Endodermal cell (in vitro differentiated cells): ENCODE measurements around the gene HSFX2. TPM values are rescaled to one million over a fixed set of nuclear protein-coding genes. Genes with fewer than 3 reads are reported as not detected.
"Not testable (repeated sequence)": the region's sequence is repeated elsewhere in the genome, so short reads cannot be mapped to it uniquely, and the experiment has no call there.

Source experiments
- DNase-seq: peaks from one replicate; pipeline ENCODE4 v3.0.0-alpha.2; 2017
- H3K27ac ChIP-seq: 2 replicates; pipeline ENCODE4 v1.5.1; 2013; ENCODE audit warnings: mild to moderate bottlenecking, low read depth, low read length, moderate library complexity
- H3K27me3 ChIP-seq: 2 replicates; pipeline ENCODE4 v1.6.1; 2013; ENCODE audit warnings: mild to moderate bottlenecking, low read length, moderate library complexity; ENCODE audit not compliant: insufficient read depth, control insufficient read depth, poor library complexity, severe bottlenecking
- H3K36me3 ChIP-seq: 2 replicates; pipeline ENCODE4 v1.7.0; 2013; ENCODE audit warnings: mild to moderate bottlenecking, low read length, moderate library complexity; ENCODE audit not compliant: control insufficient read depth, insufficient read depth
- H3K4me1 ChIP-seq: one replicate; pipeline ENCODE4 v1.7.0; 2013; ENCODE audit warnings: low read length; ENCODE audit not compliant: control insufficient read depth, insufficient read depth
- H3K4me3 ChIP-seq: 2 replicates; pipeline ENCODE4 v1.5.1; 2013; ENCODE audit warnings: mild to moderate bottlenecking, low read length, moderate library complexity
- H3K9ac ChIP-seq: 2 replicates; pipeline ENCODE4 v1.6.1; 2013; ENCODE audit warnings: mild to moderate bottlenecking, low read length, moderate library complexity; ENCODE audit not compliant: poor library complexity, severe bottlenecking; ENCODE audit errors: extremely low read depth
- H3K9me3 ChIP-seq: 2 replicates; pipeline ENCODE4 v1.6.1; 2013; ENCODE audit warnings: mild to moderate bottlenecking, low read length, moderate library complexity; ENCODE audit not compliant: control insufficient read depth
- H3K27ac Mint-ChIP-seq: 2 replicates; pipeline ENCODE4 v1.8.0; 2020; ENCODE audit warnings: mixed read lengths
- H3K27me3 Mint-ChIP-seq: 2 replicates; pipeline ENCODE4 v1.8.0; 2021; ENCODE audit warnings: mild to moderate bottlenecking, mixed read lengths; ENCODE audit not compliant: insufficient read depth
- H3K36me3 Mint-ChIP-seq: 2 replicates; pipeline ENCODE4 v1.8.0; 2020; ENCODE audit warnings: low read depth, mixed read lengths
- H3K4me1 Mint-ChIP-seq: 2 replicates; pipeline ENCODE4 v1.8.0; 2020; ENCODE audit warnings: mixed read lengths
- H3K4me3 Mint-ChIP-seq: 2 replicates; pipeline ENCODE4 v1.8.0; 2020; ENCODE audit warnings: mild to moderate bottlenecking, moderate library complexity, mixed read lengths
- H3K9me3 Mint-ChIP-seq: 2 replicates; pipeline ENCODE4 v1.8.0; 2020; ENCODE audit warnings: mild to moderate bottlenecking, mixed read lengths
- WGBS, 2 experiments: methylation state at CpG; one replicate each; pipeline versions ENCODE4 v1.1.5 to v1.1.7; 2013; ENCODE audit warnings: missing lambda C conversion rate in 2 of 2, mixed read lengths in 1 of 2; ENCODE audit not compliant: insufficient coverage in 1 of 2, insufficient read length in 1 of 2; 5-methylcytosine and 5-hydroxymethylcytosine counted together
- total RNA-seq, 2 donors: library from RNA; stranded (reverse); fragmentation: NEBNext Ultra II Directional in 1 of 2; extraction: Animal tissue kit (Norgen Biotek cat#: 25700) in 1 of 2; gene quantifications; 2 replicates in 1 of 2; 3 replicates in 1 of 2; pipeline ENCODE4 v1.2.1, GENCODE V29; 2021

Gene HSFX2
- total RNA-seq, 2 donors from 2014 or later, result not detected

GRCh38 chrX:149550454-149550853 is 44.7 kb downstream of the HSFX2 start:
- H3K4me3 ChIP-seq, H3K9me3 ChIP-seq, H3K27me3 Mint-ChIP-seq, H3K4me1 Mint-ChIP-seq, H3K4me3 Mint-ChIP-seq, H3K9ac ChIP-seq, H3K9me3 Mint-ChIP-seq, H3K27me3 ChIP-seq, H3K36me3 Mint-ChIP-seq, H3K27ac ChIP-seq, H3K27ac Mint-ChIP-seq, H3K4me1 ChIP-seq, DNase-seq, H3K36me3 ChIP-seq: not testable (repeated sequence)
- WGBS, 2 experiments, result 100% methylated on average over 1 of the region's 1 CpG; no CpG with 5 or more reads in 1 of the 2 experiments

GRCh38 chrX:149549701-149550100 is 45.4 kb downstream of the HSFX2 start, which contains the start of gene HSFX3:
HSFX3 (minus strand) TSS chrX:149549924; CDS start chrX:149549852, 72 bp downstream.
- H3K9me3 ChIP-seq, H3K36me3 ChIP-seq, H3K4me1 Mint-ChIP-seq: not testable (repeated sequence)

GRCh38 chrX:149547782-149548181 is 47.3 kb downstream of the HSFX2 start:
- not testable (repeated sequence) for DNase-seq, H3K27ac Mint-ChIP-seq, H3K4me3 Mint-ChIP-seq, H3K4me3 ChIP-seq, H3K36me3 Mint-ChIP-seq, H3K4me1 ChIP-seq, H3K9me3 Mint-ChIP-seq, H3K27me3 Mint-ChIP-seq, H3K9ac ChIP-seq, H3K27me3 ChIP-seq, H3K36me3 ChIP-seq, H3K27ac ChIP-seq, H3K4me1 Mint-ChIP-seq, H3K9me3 ChIP-seq
- WGBS, 2 experiments, result no CpG with 5 or more reads among the region's 3 CpGs

More at GRCh38 chrX:149549701-149550100, 45.4 kb downstream of the HSFX2 start, which contains the start of gene HSFX3:
- H3K27me3 Mint-ChIP-seq, H3K27ac Mint-ChIP-seq, H3K4me1 ChIP-seq, H3K36me3 Mint-ChIP-seq, DNase-seq, H3K9ac ChIP-seq, H3K27ac ChIP-seq, H3K9me3 Mint-ChIP-seq, H3K4me3 Mint-ChIP-seq, H3K4me3 ChIP-seq, H3K27me3 ChIP-seq: not testable (repeated sequence)
- no CpG with 5 or more reads among the region's 6 CpGs for WGBS, 2 experiments

GRCh38 chrX:149546962-149547361 is 48.2 kb downstream of the HSFX2 start:
- not testable (repeated sequence) for H3K4me3 ChIP-seq, H3K27me3 Mint-ChIP-seq, H3K36me3 ChIP-seq, H3K4me1 ChIP-seq, H3K27me3 ChIP-seq, H3K9ac ChIP-seq, H3K27ac ChIP-seq, H3K4me1 Mint-ChIP-seq, H3K9me3 ChIP-seq, H3K27ac Mint-ChIP-seq, H3K4me3 Mint-ChIP-seq, H3K36me3 Mint-ChIP-seq, DNase-seq, H3K9me3 Mint-ChIP-seq
- WGBS, 2 experiments, result 71% methylated on average over 1 of the region's 1 CpG; no CpG with 5 or more reads in 1 of the 2 experiments
